ENCODE data around the gene PUS7. TPM values are rescaled to one million over a fixed set of nuclear protein-coding genes. Genes with fewer than 3 reads are reported as not detected.
"Not testable (repeated sequence)": the region's sequence is repeated elsewhere in the genome, so short reads cannot be mapped to it uniquely, and the experiment has no call there.

Gene PUS7
- total RNA-seq, 1 experiment from 2014 or later, result 22.1 TPM

GRCh38 chr7:105496521-105496920 lies 25.6 kb downstream of the PUS7 start:
- no peak for DNase-seq (ENCODE audit: low spot score)

- DNase-seq (ENCODE audit: low spot score), result no peak
Measured at GRCh38 chr7:105493923-105494315, 28.2 kb downstream of the PUS7 start.

DNA sequence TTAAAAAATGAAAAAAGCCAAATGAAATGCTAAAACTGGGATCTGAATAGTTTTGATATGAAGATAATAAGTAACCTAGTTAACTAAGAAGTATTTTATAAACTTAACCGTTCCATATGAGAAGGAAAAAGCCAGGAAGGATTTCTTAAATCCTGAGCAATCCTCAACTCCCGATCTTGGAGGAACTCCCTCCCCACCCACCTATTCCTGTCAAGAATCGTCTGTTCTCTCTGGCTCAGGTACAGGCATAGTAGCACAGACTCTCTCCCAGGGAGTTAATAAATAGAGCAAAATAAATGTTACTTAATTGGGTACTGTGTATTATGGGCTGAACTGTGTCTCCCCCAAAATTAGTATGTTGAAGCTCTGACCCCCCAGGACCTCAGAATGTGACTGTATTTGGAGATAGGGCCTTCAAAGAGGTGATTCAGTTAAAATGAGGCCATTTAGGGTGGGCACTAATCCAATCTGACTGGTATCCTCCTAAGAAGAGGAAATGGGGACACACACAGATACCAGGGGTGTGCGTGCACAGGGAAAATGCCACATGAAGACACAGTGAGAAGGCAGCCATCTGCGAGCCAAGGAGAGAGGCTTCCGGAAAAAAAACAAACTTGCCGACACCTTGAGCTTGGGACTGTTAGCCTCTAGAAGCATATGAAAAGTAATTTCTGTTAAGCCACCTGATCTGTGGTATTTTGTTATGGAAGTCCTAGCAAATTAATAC lies 28.7 kb downstream of the PUS7 start:
- DNase-seq (ENCODE audit: low spot score), result no peak

DNA sequence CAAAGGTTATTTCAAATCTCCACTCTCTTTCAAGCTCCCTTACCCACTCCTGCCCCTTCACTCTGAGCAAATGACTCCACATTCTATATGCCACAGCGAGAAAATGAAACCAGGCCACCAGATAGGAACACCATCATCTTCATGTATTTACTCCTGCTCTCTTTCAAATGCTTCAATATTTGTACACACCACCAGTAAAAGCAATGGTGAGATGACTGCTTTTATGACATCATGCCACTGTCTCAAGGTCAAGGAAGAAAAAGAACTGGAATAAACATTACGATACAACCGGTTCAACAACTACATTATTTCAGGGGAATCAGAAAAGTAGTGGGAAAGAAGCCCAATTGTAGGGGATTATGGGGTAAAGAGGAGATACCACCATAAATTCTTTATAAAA lies 32.7 kb downstream of the PUS7 start:
- no peak for DNase-seq (ENCODE audit: low spot score)

DNA sequence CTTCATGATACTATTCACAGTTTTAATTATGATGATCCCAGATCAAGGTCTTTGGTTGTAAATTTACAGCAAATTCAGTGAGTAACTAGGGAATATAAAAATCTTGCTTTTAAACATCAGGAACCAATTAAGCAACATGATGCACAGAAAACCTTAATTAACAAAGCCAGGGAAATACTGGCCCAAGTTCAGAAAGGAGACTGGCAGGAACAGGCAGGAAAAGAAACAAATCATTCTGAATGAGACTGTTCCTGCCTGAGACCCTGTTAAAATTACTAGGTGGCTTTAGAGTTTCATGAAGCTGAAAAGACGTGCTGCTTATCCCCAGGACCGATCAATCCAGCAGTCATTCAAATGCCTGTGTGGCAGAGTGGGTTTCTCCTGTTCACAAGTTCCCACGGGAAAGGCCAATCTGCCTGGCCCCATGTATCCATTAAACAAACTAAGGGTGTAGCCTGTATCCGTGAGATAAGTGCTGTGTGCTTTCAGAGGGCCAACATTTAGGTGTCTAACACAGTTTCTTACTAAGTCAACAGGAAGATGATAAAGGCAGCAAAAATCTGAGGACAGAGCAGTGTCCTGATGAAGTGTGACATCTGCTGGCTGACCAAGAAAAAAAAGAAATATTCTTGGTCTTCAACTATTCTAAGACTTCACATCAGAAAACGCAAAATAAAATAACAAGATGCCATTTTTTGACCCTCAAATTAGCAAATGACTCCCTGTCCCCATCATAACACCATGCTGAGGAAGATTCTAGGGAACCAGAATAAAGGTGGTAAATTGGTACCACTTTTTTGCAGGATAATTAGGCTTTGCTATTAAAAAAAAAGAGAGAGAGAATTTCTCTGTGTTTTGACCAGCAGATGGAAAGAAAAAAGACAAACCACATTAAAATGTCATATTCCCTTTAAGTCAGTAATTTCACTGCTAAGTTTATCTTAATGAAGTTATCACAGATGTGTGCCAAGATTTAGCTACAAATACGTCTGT lies 34.2 kb downstream of the PUS7 start:
- peak; percentile 57 for DNase-seq (ENCODE audit: low spot score)

GRCh38 chr7:105480931-105481330 lies 41.1 kb downstream of the PUS7 start:
- DNase-seq (ENCODE audit: low spot score), result no peak

- DNase-seq (ENCODE audit: low spot score), result no peak
Measured at GRCh38 chr7:105478606-105479005, 43.5 kb downstream of the PUS7 start.

DNA sequence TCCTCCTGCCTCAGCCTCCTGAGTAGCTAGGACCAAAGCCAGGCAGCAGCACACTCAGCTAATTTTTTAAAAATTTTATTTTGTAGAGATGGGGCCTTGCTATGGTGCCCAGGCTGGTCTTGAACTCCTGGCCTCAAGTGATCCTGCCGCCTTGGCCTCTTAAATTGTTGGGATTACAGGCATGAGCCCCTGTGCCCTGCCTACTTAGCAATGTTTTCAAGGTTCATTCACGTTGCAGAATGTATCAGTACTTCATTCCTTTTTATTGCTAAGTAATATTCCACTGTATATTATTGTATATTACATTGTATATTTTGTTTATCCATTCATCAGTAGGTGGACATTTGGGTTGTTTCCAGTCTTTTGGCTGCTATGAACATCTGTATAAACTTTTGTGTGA lies 44.2 kb downstream of the PUS7 start:
- DNase-seq (ENCODE audit: low spot score), result no peak

- DNase-seq (ENCODE audit: low spot score), result no peak
Measured at GRCh38 chr7:105474045-105474444, 48.0 kb downstream of the PUS7 start.

DNA sequence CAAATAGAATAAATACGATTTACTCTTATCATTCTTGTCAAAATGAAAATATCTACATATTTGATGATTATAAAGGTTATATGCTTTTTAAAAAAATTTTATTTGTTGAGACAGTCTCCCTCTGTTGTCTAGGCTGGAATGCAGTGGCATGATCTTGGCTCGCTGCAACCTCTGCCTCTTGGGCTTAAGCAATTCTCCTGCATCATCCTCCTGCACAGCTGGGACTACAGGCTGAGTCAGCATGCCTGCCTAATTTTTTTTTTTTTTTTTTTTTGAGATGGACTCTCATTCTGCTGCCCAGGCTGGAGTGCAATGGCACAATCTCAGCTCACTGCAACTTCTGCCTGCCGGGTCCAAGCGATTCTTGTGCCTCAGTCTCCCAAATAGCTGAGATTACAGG lies 48.9 kb downstream of the PUS7 start:
- no peak for DNase-seq (ENCODE audit: low spot score)

GRCh38 chr7:105470846-105471245 lies 51.2 kb downstream of the PUS7 start:
- no peak for DNase-seq (ENCODE audit: low spot score)

- DNase-seq (ENCODE audit: low spot score), result no peak
Measured at GRCh38 chr7:105470090-105470489, 52.0 kb downstream of the PUS7 start.

DNA sequence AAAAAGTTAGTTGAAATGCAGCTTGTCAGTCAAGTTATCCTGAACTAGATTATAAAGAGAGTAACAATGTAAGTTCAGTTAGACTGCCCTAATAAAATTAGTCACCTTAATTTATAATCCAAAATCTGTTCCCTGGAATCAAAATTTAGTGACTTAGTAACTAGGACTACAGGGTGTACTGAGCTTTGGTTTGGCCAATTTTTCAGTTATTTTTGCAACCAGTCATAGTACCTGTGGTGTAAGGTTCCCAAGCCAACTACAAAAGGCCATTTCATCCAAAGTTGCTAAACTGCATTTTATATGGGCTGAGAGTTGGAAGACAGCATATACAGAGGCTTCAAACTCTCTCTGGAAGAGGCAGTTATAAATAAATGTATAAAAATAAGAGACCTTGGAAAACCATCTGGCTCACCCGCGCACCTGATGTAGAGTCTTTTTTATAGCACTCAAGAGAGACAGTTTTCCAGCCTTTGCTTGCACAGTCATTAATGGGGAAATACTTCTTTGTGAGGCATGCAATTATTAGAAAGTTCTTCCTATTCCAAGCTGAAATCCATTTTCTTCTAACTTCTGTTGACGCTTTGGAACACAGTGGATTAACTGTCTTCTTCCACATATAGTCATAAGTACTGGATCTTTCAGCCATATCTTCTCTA lies 59.2 kb downstream of the PUS7 start:
- no peak for DNase-seq (ENCODE audit: low spot score)

- DNase-seq (ENCODE audit: low spot score), result no peak
Measured at GRCh38 chr7:105461518-105461917, 60.6 kb downstream of the PUS7 start.

DNA sequence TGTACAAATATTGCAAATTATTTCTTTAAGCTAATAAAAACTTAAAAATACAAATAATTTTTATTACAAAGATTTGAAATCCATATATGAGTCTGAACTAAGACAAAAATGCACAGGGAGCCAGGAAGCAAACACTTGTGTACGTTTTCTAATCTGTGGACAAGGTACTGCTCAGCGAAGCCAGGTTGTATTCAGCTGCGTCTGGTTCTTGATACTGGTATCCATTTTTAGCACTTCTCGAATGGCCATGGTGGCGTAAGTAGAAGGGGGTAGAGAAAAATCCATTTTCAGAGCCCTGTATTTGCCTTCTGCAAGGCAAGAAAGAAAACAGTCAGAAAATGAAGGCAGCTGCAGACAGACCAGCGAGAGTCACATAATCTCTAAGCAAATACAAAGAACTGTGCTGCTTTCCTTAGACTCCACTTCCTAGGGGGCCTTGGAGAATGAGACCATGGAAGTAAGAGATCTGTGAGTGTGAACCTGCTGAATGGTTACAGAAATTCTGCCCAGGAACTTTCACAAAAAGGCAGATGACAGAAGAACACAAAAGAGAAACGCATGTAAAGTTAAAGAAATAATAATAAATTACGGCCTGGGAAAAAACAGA lies 64.3 kb downstream of the PUS7 start:
- DNase-seq (ENCODE audit: low spot score), result no peak

GRCh38 chr7:105454921-105455320 lies 67.2 kb downstream of the PUS7 start:
- DNase-seq (ENCODE audit: low spot score), result no peak

DNA sequence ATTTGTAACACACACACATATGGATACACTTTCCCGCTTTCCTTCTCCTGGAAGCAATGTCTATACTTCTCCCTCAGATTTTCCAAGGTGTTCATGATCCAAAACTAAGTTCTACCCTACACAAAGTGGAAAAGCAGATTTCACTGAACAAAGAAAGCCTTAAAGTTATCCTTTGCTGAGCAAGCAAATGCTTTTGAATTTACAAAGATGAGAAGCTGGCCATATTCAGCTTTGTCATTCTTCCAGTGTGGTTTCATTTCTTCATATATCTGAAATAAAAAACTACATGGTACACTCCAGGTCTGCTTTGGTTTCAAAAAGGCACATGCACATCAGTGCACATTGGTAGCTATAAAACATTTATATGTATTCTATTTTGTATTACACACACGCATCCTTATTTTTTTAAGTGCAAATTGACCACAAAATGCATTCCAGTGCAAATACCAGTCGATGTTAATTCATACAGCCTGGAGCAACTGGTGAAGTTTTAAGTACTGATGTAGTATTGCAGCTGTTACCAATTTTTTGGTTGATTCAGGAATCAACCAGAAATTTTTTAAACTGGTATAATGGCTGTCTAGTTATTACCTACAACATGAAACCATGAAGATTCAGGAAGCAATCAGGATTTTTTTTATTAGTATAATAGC lies 67.8 kb downstream of the PUS7 start:
- DNase-seq (ENCODE audit: low spot score), result no peak

- no peak for DNase-seq (ENCODE audit: low spot score)
Measured at GRCh38 chr7:105452085-105452484, 70.0 kb downstream of the PUS7 start.

DNA sequence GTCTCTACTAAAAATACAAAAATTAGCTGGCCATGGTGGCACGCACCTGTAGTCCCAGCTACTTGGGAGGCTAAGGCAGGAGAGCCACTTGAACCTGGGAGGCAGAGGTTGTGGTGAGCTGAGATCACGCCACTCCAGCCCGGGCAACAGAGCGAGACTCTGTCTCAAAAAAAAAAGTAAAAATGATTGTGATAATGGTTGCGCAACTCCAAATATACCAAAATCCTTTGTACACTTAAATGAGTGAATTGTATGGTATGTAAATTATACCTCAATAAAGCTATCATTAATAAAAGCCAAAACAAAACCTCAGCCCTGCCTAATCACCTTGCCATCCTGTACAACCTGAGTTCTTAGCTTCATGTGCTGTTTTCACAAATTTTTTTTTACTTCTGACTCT lies 71.2 kb downstream of the PUS7 start:
- DNase-seq (ENCODE audit: low spot score), result not testable (repeated sequence)

GRCh38 chr7:105450177-105450861 lies 71.8 kb downstream of the PUS7 start:
- DNase-seq (ENCODE audit: low spot score), result no peak

DNA sequence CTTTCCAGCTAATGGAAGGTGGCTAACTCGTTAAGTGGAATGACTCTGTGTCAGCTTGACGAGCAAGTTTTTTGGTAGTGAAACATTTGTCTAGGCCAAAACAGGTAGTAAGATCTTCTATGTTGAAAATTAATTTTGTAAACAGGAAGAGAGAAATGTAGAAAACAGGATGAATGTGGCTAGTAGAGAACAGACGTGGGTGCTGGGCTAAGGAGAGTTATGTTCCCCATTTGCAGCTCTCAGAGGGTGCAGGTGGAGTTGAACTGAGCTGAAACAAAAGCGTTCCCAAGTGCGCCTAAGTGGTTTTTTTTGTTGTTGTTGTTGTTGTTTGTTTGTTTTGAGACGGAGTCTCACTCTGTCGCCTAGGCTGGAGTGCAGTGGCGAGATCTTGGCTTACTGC lies 73.9 kb downstream of the PUS7 start:
- no peak for DNase-seq (ENCODE audit: low spot score)

All from HT-29 (cell line).